GM12878 (cell line): ENCODE results near the gene CCNL2. TPM values are rescaled to one million over a fixed set of nuclear protein-coding genes. Genes with fewer than 3 reads are reported as not detected.

Experiments used
- ATAC-seq: fragments of 200-7000 bp; cut with Tn5 transposase; 3 replicates; pipeline ENCODE4 v1.9.1; 2020; ENCODE audit warnings: mild to moderate bottlenecking, moderate library complexity
- BruUV-seq: library from RNA; stranded (reverse); fragments of 400-500 nt; replicated peaks from 2 replicates; lab custom pipeline; 2021; lab: Mats Ljungman, UMichigan
- CTCF ChIA-PET: fragments of 300-600 bp; sonication (Branson Sonifier 250); formaldehyde crosslinking; extraction: SDS; loops from one replicate; lab custom pipeline; 2021; ENCODE audit warnings: inconsistent platforms; lab: Yijun Ruan, JAX
- POLR2A ChIA-PET: fragments of 350-600 bp; formaldehyde crosslinking; extraction: SDS; loops from one replicate; lab custom pipeline; 2021; ENCODE audit warnings: inconsistent platforms; lab: Charles Lee
- RAD21 ChIA-PET: fragments of 300-600 bp; sonication (Branson Sonifier 250); formaldehyde crosslinking; loops from one replicate; lab custom pipeline; 2023; ENCODE audit warnings: antibody characterized with exemption; ENCODE audit not compliant: unreplicated experiment; lab: Charles Lee
- SMC1A ChIA-PET: fragments of 300-600 bp; sonication (Branson Sonifier 250); formaldehyde crosslinking; loops from one replicate; lab custom pipeline; 2023; ENCODE audit not compliant: unreplicated experiment, uncharacterized antibody; lab: Charles Lee
- DNase-seq: peaks from one replicate; pipeline ENCODE4 v3.0.0-alpha.2; 2011; ENCODE audit warnings: low read depth, low spot score
- FAIRE-seq: peaks from 3 replicates; lab custom pipeline; 2011; peaks lifted over from hg19 to GRCh38; lab: Jason Lieb, UNC
- H2AFZ ChIP-seq: 2 replicates; pipeline ENCODE4 v1.6.0; 2011; ENCODE audit warnings: low read depth, low read length, control low read depth; ENCODE audit not compliant: control insufficient read depth
- H3K27ac ChIP-seq: 2 replicates; pipeline ENCODE4 v1.5.1; 2011; ENCODE audit warnings: control low read depth; ENCODE audit not compliant: control insufficient read depth, insufficient read depth
- H3K27me3 ChIP-seq, 2 experiments: replicated peaks in 1 of 2; 2 replicates each; pipeline versions ENCODE4 v1.6.0 to v1.6.1; 2011; ENCODE audit warnings: low read length in 1 of 2; ENCODE audit not compliant: control insufficient read depth in 2 of 2, insufficient read depth in 2 of 2
- H3K36me3 ChIP-seq, 2 experiments: 2 replicates each; pipeline ENCODE4 v1.5.1; 2011; ENCODE audit warnings: low read length in 1 of 2; ENCODE audit not compliant: control insufficient read depth in 2 of 2, insufficient read depth in 2 of 2
- H3K4me1 ChIP-seq: 2 replicates; pipeline ENCODE4 v1.6.1; 2011; ENCODE audit warnings: mild to moderate bottlenecking, low read length, moderate library complexity, mixed read lengths; ENCODE audit not compliant: control insufficient read depth, insufficient read depth
- H3K4me2 ChIP-seq: 2 replicates; pipeline ENCODE4 v1.6.0; 2011; ENCODE audit warnings: control low read depth; ENCODE audit not compliant: control insufficient read depth, insufficient read depth
- H3K4me3 ChIP-seq: fragments of 200-600 bp; sonication (generic); 2 replicates; pipeline ENCODE4 v1.5.1; 2016
- H3K79me2 ChIP-seq: 2 replicates; pipeline ENCODE4 v1.6.0; 2011; ENCODE audit warnings: low read length; ENCODE audit not compliant: control insufficient read depth, insufficient read depth
- H3K9ac ChIP-seq: 2 replicates; pipeline ENCODE4 v1.8.0; 2011; ENCODE audit warnings: low read length, control low read depth, mixed read lengths; ENCODE audit not compliant: control insufficient read depth, insufficient read depth
- H3K9me3 ChIP-seq: replicated peaks from 3 replicates; pipeline ENCODE4 v1.5.1; 2011; ENCODE audit warnings: mild to moderate bottlenecking, low read length; ENCODE audit not compliant: control insufficient read depth, insufficient read depth
- H4K20me1 ChIP-seq: 2 replicates; pipeline ENCODE4 v1.6.0; 2011; ENCODE audit not compliant: control insufficient read depth, insufficient read depth
- ATF7 ChIP-seq: fragments of 450-650 bp; IDR thresholded peaks from 2 replicates; pipeline ENCODE4 v1.6.1; 2016; ENCODE audit warnings: low read depth, mild to moderate bottlenecking
- BACH1 ChIP-seq: fragments of 450-650 bp; IDR thresholded peaks from 2 replicates; pipeline ENCODE4 v1.6.1; 2017; ENCODE audit warnings: mild to moderate bottlenecking, borderline replicate concordance
- BCL11A ChIP-seq: IDR thresholded peaks from 2 replicates; pipeline ENCODE4 v1.6.1; 2011; ENCODE audit warnings: low read depth, low read length
- CHD4 ChIP-seq: fragments of 200-600 bp; sonication (generic); IDR thresholded peaks from 2 replicates; pipeline ENCODE4 v1.6.1; 2016; ENCODE audit warnings: mild to moderate bottlenecking
- EP300 ChIP-seq, 2 experiments: fragments of 150-350 bp in 1 of 2; IDR thresholded peaks; 2 replicates each; pipeline ENCODE4 v1.6.1; 2011 to 2012; ENCODE audit warnings: low read depth in 2 of 2, low read length in 2 of 2, borderline replicate concordance in 1 of 2, improper control_type of control experiment in 1 of 2, inconsistent platforms in 1 of 2; ENCODE audit not compliant: control insufficient read depth in 1 of 2
- IRF3 ChIP-seq: fragments of 450-650 bp; IDR thresholded peaks from 2 replicates; pipeline ENCODE4 v1.6.1; 2014; ENCODE audit warnings: mild to moderate bottlenecking
- KLF5 ChIP-seq: fragments of 450-650 bp; IDR thresholded peaks from 2 replicates; pipeline ENCODE4 v1.6.1; 2014; ENCODE audit warnings: mild to moderate bottlenecking; ENCODE audit not compliant: partially characterized antibody
- MYC ChIP-seq: IDR thresholded peaks from 2 replicates; pipeline ENCODE4 v1.6.1; 2011; ENCODE audit warnings: mild to moderate bottlenecking, low read length, moderate library complexity, inconsistent platforms; ENCODE audit not compliant: insufficient read depth, insufficient replicate concordance, insufficient read length, severe bottlenecking
- NFYA ChIP-seq: IDR thresholded peaks from 2 replicates; pipeline ENCODE4 v1.6.1; 2011; ENCODE audit warnings: low read depth, mild to moderate bottlenecking, low read length, improper control_type of control experiment, borderline replicate concordance
- NR2C1 ChIP-seq: fragments of 450-650 bp; IDR thresholded peaks from 2 replicates; pipeline ENCODE4 v1.6.1; 2017; ENCODE audit warnings: antibody characterized with exemption, mild to moderate bottlenecking, moderate library complexity
- NRF1 ChIP-seq: conservative IDR thresholded peaks from 2 replicates; pipeline ENCODE4 v1.6.1; 2011; ENCODE audit warnings: mild to moderate bottlenecking, low read depth, low read length, improper control_type of control experiment
- PKNOX1 ChIP-seq: fragments of 450-650 bp; IDR thresholded peaks from 2 replicates; pipeline ENCODE4 v1.6.1; 2016; ENCODE audit warnings: mild to moderate bottlenecking
- POLR2AphosphoS2 ChIP-seq: IDR thresholded peaks from 2 replicates; pipeline ENCODE4 v1.6.1; 2011; ENCODE audit warnings: low read depth, mild to moderate bottlenecking, low read length, improper control_type of control experiment, moderate library complexity
- RBBP5 ChIP-seq: fragments of 200-600 bp; sonication (generic); conservative IDR thresholded peaks from 2 replicates; pipeline ENCODE4 v1.6.1; 2016
- RUNX3 ChIP-seq: IDR thresholded peaks from 2 replicates; pipeline ENCODE4 v1.6.1; 2012; ENCODE audit warnings: low read length, inconsistent platforms
- SMAD5 ChIP-seq: IDR thresholded peaks from 2 replicates; pipeline ENCODE4 v1.6.1; 2016; ENCODE audit warnings: antibody characterized with exemption, low read depth
- SMARCA5 ChIP-seq: fragments of 450-650 bp; IDR thresholded peaks from 2 replicates; pipeline ENCODE4 v1.6.1; 2017; ENCODE audit warnings: mild to moderate bottlenecking
- SREBF2 ChIP-seq: IDR thresholded peaks from 2 replicates; pipeline ENCODE4 v1.6.1; 2012; ENCODE audit warnings: mild to moderate bottlenecking, low read length
- SUZ12 ChIP-seq: fragments of 200-600 bp; sonication (generic); IDR thresholded peaks from one replicate; pipeline ENCODE4 v1.6.1; 2018; ENCODE audit warnings: antibody characterized with exemption, mild to moderate bottlenecking; ENCODE audit not compliant: unreplicated experiment
- ZNF274 ChIP-seq: IDR thresholded peaks from one replicate; pipeline ENCODE4 v1.8.0; 2011; ENCODE audit not compliant: insufficient read length, insufficient read depth
- WGBS: methylation state at CpG from one replicate; pipeline ENCODE4 v1.1.6; 2016; ENCODE audit warnings: low lambda C conversion rate; ENCODE audit not compliant: insufficient replicate concordance, insufficient coverage; ENCODE audit errors: missing lambda C conversion rate; 5-methylcytosine and 5-hydroxymethylcytosine counted together
- in situ Hi-C: fragments of 300-500 bp; cut with MboI; formaldehyde crosslinking; loops from 9 replicates; pipeline ENCODE4 v1.14.3; 2018; ENCODE audit warnings: mixed read lengths
- intact Hi-C: fragments of 100-400 bp; cut with micrococcal nuclease; formaldehyde crosslinking; loops from one replicate; pipeline ENCODE4 v1.14.2; 2022; ENCODE audit not compliant: unreplicated experiment
- polyA plus RNA-seq, 11 experiments: library from polyadenylated mRNA; depleted of rRNA in 4 of 11; unstranded in 6 of 11; stranded (reverse) in 5 of 11; fragments of >200 nt; fragmentation: Nextera tagmentation in 4 of 11; fragmentation: Illumina TruSeq in 1 of 11; extraction: Ambion mirVana in 4 of 11; extraction: Trizol in 1 of 11; gene quantifications; 1 replicate in 1 of 11; 2 replicates in 10 of 11; pipeline versions ENCODE4 v1.2.1 to v1.2.3, GENCODE V29; 2011 to 2016; ENCODE audit warnings: inconsistent platforms in 2 of 11, missing spikeins in 2 of 11, low read depth in 1 of 11
- total RNA-seq, 4 experiments: library from RNA; depleted of rRNA in 3 of 4; stranded (reverse); fragments of >200 nt in 3 of 4; fragmentation: Illumina TruSeq in 1 of 4; extraction: Trizol in 1 of 4; gene quantifications; 2 replicates each; pipeline versions ENCODE4 v1.2.1 to v1.2.3, GENCODE V29; 2013 to 2021

The CCNL2 gene
- total and polyA plus RNA-seq, 10 of the 15 experiments (the other 5 are each of a cell fraction or from before 2014, with no cell fraction given) = 2.1 to 143 (median 101) TPM

GRCh38 chr1:1345860-1346500, 53.2 kb downstream of the CCNL2 start:
- SMC1A ChIA-PET = no interaction called here
- H3K4me1 ChIP-seq = peaks cover 6% of the 10 kb centered on the region; the same call in 1 of the 2 replicates
- H3K9ac ChIP-seq = no peak overlapping the region
- no peak overlapping the region for H3K27ac ChIP-seq
- DNase-seq (no peak), FAIRE-seq (no peak), ATAC-seq (no peak)
- no peaks in the 10 kb centered on the region for H4K20me1 ChIP-seq
- H3K4me3 ChIP-seq = no peak overlapping the region
- RAD21 ChIA-PET = interaction anchor here (0.9 kb wide), 1 partner anchor 8 kb away, joined by 3 read pairs; no protein-coding TSS in a partner anchor
- TF ChIP-seq RUNX3 (no peak), EP300 (IDR thresholded peaks at IDR 0.05; ENCODE audit: borderline replicate concordance in 1 of 2, control insufficient read depth in 1 of 2, low read depth in 2 of 2, low read length in 2 of 2) (no peak), PKNOX1 (no peak), NR2C1 (no peak), SUZ12 (no peak), CHD4 (no peak), NFYA (no peak), RBBP5 (no peak), NRF1 (no peak), BACH1 (no peak), ZNF274 (no peak), MYC (no peak), IRF3 (no peak), SREBF2 (no peak), SMAD5 (no peak), KLF5 (no peak), ATF7 (no peak), POLR2AphosphoS2 (no peak), BCL11A (no peak), SMARCA5 (no peak)
- H3K9me3 ChIP-seq = no peaks in the 10 kb centered on the region
- H3K79me2 ChIP-seq = peaks cover 2% of the 10 kb centered on the region
- H3K4me2 ChIP-seq = no peak overlapping the region; the same call in 1 of the 2 replicates
- no peak overlapping the region for H2AFZ ChIP-seq
- H3K27me3 ChIP-seq = no peaks in the 10 kb centered on the region
- CTCF ChIA-PET = interaction anchor here (0.7 to 1.4 kb wide), 2 partner anchors 29 to 95 kb away, joined by 3 to 4 read pairs; partner anchors contain the start of gene AURKAIP1
- 86% methylated on average over 9 of the region's 12 CpGs for WGBS
- intact Hi-C loops (no loop called here), in situ Hi-C loops (no loop called here)
- peaks cover 0 to under 1% of the 10 kb centered on the region in 2 experiments; a peak in 1 of 4 replicates for H3K36me3 ChIP-seq
- POLR2A ChIA-PET = no interaction called here
- BruUV-seq = no TSS peak
